Brain microvascular endothelial cell (primary cell): ENCODE results near the gene ASB7.
A peak's percentile ranks its signal among the peaks of the same experiment; 100 is the strongest.

Experiments used
- DNase-seq: peaks from one replicate; pipeline ENCODE4 v3.0.0-alpha.2; 2020
- H3K27ac ChIP-seq: fragments of 250-450 bp; sonication (Bioruptor Pico); 2 replicates; pipeline ENCODE4 v1.5.1; 2020; ENCODE audit warnings: mild to moderate bottlenecking, moderate library complexity
- H3K27me3 ChIP-seq: fragments of 250-450 bp; sonication (Bioruptor Pico); replicated peaks from 2 replicates; pipeline ENCODE4 v1.5.1; 2020; ENCODE audit warnings: mild to moderate bottlenecking
- H3K36me3 ChIP-seq: fragments of 250-450 bp; sonication (Bioruptor Pico); replicated peaks from 2 replicates; pipeline ENCODE4 v1.5.1; 2020; ENCODE audit warnings: mild to moderate bottlenecking
- H3K4me3 ChIP-seq: 2 replicates; pipeline ENCODE4 v1.5.1; 2011; ENCODE audit warnings: low read depth, mild to moderate bottlenecking, control low read depth, low read length, moderate library complexity
- CTCF ChIP-seq: IDR thresholded peaks from 2 replicates; pipeline ENCODE4 v1.5.1; 2011; ENCODE audit warnings: low read depth, mild to moderate bottlenecking, moderate library complexity, low read length, control low read depth, inconsistent platforms; ENCODE audit errors: missing control alignments
- in situ Hi-C: cut with HindIII; loops from 2 replicates; pipeline ENCODE4 v1.10.0; 2017; ENCODE audit warnings: low sequenced_read_pairs, low pct_ligation_motif_present

The ASB7 gene

GRCh38 chr15:100602064-100602822 is at the start of gene ASB7, which contains the start of gene LINS1:
Gene ASB7 (plus strand): TSS chr15:100602589. CDS start chr15:100612217, 9,628 bp downstream.
Gene LINS1 (minus strand): TSS chr15:100602184. CDS start chr15:100580842, 21,342 bp downstream.
- no peak for TF ChIP-seq CTCF
- in situ Hi-C loops, result no loop called here
- DNase-seq, result peak; percentile 100

GRCh38 chr15:100553468-100553867 is 48.9 kb upstream of the ASB7 start:
- Histone ChIP-seq H3K27ac (no peak overlapping the region), H3K36me3 (peaks cover 2% of the 10 kb centered on the region), H3K27me3 (no peaks in the 10 kb centered on the region), H3K4me3 (no peak overlapping the region)
- no peak for TF ChIP-seq CTCF
- DNase-seq, result no peak
- in situ Hi-C loops, result no loop called here

More at GRCh38 chr15:100602064-100602822, at the start of gene ASB7, which contains the start of gene LINS1:
- H3K27ac ChIP-seq, result peak within 1 kb of the TSS; percentile 18
- no peaks in the 10 kb centered on the region for H3K36me3 ChIP-seq
- no peaks in the 10 kb centered on the region for H3K27me3 ChIP-seq
- H3K4me3 ChIP-seq, result peak within 1 kb of the TSS; percentile 93

- in situ Hi-C loops, result no loop called here
- H3K4me3 ChIP-seq, result no peak overlapping the region
- no peak for DNase-seq
- no peak overlapping the region for H3K27ac ChIP-seq
- no peaks in the 10 kb centered on the region for H3K36me3 ChIP-seq
- no peaks in the 10 kb centered on the region for H3K27me3 ChIP-seq
- TF ChIP-seq CTCF, result no peak
Observed at GRCh38 chr15:100558771-100559254, 43.6 kb upstream of the ASB7 start.

- H3K27me3 ChIP-seq, result no peaks in the 10 kb centered on the region
- no peak overlapping the region for H3K27ac ChIP-seq
- H3K36me3 ChIP-seq, result no peaks in the 10 kb centered on the region
- peak; percentile 31 for DNase-seq
- no peak for TF ChIP-seq CTCF
- no peak overlapping the region for H3K4me3 ChIP-seq
- in situ Hi-C loops, result no loop called here
Observed at GRCh38 chr15:100559330-100559729, 43.1 kb upstream of the ASB7 start.

- in situ Hi-C loops, result no loop called here
- Histone ChIP-seq H3K36me3 (no peaks in the 10 kb centered on the region), H3K27ac (no peak overlapping the region), H3K27me3 (no peaks in the 10 kb centered on the region), H3K4me3 (no peak overlapping the region)
- no peak for TF ChIP-seq CTCF
- DNase-seq, result no peak
Observed at GRCh38 chr15:100560323-100560722, 42.1 kb upstream of the ASB7 start.

GRCh38 chr15:100565591-100565990 is 36.8 kb upstream of the ASB7 start:
- no peak for TF ChIP-seq CTCF
- DNase-seq, result no peak
- Histone ChIP-seq H3K36me3 (peaks cover 4% of the 10 kb centered on the region), H3K27me3 (no peaks in the 10 kb centered on the region), H3K27ac (no peak overlapping the region), H3K4me3 (no peak overlapping the region)
- in situ Hi-C loops, result no loop called here
